HG03175 (cell line): Measurements from ENCODE around the gene ARRB1.
"Not testable (repeated sequence)": the region's sequence is repeated elsewhere in the genome, so short reads cannot be mapped to it uniquely, and the experiment has no call there.

Experiments used
- ATAC-seq: cut with Tn5 transposase; IDR thresholded peaks from one replicate; pipeline ENCODE4 v1.9.1; 2021; ENCODE audit warnings: mild to moderate bottlenecking, moderate library complexity; ENCODE audit not compliant: unreplicated experiment

The ARRB1 gene

DNA sequence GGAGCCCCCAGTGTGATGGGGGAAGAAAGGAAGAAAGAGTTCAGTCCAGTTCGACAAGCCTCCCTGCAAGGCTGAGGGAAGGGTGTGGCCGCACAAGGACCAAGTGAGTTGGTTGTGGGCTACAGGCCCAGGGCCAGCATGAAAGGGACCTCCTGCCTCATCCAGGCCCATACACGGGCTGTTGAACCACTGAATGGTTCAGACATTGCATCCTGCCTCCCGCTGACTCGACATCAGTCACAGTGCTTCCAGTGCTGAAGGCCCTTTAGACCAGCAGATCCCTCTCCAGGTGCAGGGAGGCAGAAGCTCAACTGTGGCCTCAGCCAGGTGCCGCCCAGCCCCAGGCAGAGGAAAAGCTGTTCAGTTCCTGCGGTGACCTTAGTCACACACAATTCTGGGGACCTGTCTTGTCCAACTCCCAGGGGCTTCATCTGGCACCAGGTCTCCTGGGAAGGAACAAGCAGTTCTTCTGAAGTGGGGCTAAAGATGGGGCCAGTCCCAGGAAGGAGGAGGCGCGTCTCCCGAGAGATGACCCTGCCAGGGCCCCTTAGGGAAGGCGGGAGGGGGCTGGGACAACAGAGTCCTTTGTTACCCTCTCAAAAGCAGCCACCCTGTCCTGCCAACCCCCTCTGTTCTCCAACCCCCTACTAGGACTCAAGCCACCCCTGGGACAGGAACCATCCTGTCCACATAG, 6.6 kb downstream of the ARRB1 start:
- no peak for ATAC-seq

DNA sequence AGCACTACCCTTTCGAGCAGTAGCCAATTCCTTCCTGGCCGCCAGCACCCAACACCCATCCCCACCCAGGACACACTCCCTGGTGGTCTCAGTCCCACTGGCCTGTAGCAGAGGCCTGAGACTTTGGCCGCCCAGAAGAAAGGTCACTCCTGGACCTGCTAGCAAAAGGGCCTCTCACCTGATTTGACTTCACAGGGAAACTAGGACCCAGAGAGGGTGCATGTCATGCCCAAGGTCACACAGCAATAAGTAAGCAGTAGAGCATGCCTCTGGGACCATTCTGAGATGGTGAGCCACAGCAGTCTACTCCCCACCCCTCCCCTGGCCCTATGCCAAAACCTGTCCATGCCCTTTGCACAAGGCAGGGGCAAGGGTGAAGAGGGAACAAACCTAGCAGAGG, 7.3 kb downstream of the ARRB1 start:
- no peak for ATAC-seq

DNA sequence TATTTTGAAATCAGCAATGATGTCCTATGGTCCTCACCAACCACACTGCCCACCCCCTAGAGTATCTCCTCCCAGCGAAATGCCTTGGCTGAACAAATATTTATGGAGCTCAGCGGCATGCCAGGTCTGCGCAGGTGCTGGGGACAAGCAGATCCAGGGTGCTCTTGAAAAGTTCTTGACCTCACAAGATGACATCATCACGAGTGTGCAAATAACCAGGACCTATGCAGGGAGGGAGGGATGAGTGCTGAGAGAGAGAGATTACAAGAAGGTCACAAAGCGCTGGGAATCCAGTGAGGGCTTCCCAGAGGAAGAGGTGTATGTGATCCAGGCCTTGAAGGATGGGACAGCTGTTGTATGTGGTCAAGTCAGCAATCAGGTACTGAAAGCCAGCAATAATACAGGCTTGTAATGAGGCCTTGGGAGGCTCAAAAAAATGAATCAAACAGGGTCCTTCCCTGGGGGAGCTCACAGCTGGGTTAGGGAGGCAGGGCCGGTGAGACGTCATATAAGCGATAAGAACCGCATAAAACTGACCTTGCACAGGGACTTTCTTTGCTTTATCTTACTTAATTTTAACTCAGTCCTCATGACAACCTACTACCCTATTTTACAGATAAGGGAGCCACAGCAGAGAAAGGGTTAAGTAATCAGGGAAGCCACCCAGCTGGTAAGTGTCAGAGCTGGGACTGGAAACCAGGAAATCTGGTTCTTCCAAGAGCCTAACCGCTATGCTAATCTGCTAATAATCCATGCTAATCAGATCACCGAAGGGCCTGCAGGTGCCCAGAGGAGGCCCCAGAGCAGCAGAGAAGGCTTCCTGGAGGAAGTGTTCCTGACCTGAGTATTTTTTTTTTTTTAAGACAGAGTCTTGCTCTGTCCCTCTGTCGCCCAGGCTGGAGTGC, 8.2 kb downstream of the ARRB1 start:
- no peak for ATAC-seq

DNA sequence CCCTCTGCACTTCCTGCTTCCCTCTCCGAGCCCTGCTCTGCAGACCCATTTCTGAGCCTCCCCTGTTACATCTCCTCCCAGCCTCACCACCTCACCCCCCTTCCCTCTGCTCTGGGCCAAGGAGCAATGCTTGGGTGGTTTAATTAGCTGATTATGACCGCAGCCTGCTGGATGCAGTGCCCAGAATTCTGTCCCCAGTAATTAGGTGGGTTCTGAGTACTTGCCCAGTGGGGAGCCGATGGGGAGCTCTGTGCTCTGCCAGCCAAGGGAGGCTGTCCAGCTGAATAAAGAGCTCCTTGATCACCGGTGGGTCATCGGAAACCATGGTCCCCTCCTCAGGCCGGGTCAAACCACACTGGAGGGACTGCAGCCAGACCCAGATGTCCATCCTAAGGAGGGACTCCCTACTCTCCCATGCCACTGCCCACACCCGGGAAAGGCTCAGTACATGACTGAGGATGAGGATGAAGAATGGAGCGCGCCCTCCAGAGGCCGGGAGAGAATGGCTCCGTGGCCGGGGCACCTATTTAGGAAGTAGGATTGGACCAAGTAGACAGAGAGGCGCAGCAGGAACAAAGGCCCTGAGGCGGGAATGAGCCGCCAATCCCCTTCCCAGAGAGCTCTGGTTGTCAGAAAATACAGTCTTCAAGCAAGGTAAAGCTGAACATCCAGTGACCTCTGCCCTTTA, 9.1 kb downstream of the ARRB1 start:
- ATAC-seq: no peak

DNA sequence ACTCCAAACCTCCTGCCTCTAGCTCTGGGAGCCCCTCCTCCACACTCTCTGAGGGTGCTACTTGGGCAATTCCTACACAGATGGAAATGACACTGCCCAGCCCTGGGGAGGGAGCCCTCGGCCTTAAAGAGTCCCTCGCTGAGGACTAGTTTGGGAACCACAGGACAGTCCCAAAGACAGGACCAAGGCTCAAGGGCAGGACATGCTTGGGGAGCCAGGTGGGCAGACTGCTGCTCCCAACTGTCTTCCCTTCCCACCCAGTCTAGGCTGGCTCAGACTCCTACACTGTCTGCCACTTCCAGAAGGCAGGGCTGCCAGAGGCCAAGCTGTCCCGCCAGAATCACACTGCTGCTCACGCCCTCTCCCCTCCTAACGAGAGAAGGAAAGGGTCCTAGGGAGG, 9.8 kb downstream of the ARRB1 start:
- no peak for ATAC-seq

DNA sequence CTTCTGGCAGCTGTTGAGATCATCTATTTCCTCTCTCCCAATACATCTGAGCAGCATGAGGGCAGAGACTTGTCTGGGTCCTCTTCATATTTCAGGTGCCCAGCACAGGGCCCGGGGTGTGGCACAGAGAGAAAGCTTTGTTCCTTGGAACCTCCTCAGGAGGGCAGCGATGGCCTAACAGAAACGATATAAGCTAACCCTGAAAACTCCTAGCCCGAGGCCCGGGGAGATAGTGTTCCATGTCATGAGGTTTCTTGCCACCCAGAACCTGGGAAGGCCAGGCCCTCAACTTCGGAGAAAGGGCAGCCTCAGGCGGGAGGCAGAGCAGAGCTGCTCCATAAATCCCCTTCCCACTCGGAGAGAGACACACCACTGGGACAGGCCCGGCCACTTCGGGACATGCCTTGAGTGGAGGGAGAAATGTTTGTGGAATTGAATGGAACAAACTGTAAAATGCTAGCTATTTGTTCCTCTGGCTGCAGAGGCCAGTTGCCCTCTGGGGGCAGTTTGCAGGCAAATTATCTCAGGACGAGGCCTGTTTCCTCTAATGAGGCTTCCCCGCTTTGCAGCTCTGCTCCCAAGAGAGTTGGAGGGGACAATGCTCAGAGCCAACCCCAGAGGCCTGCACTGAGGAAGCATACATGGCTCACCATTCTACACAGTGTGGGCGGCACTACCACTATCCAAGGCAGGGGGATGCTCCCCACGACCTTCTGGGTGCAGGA, 11.6 kb downstream of the ARRB1 start:
- no peak for ATAC-seq

DNA sequence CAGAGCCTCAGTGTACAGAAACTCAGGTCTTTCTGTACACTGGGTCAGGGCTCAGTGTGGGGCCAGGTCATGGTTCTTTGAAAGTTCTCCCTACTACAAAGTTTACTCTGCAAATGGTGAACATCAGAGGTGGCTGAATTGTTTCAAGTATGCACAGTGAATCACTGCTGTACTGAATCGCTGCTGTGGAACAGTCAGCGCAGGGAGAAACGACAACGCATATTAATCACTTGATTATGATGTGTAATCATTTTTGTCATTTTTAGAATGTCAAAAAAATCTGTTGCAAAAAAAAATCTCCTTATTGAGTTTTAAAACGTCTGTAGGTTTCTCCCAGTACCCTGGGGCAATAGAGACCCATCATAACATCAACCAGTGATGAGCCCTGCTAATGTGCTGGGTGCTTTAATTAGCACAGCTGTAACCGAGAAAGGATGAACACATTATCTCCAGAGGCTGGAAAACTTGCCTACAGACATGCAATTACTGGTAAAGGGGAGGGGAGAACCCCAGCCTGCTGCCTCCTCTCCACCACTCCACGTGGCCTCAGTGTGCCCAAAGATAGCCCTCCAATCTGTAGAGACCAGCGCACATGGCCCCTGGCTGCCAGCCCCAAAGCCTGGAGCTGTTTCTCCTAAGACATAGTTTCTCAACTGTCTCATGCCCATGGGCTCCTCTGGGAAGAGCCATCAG, 12.8 kb downstream of the ARRB1 start:
- ATAC-seq: no peak

DNA sequence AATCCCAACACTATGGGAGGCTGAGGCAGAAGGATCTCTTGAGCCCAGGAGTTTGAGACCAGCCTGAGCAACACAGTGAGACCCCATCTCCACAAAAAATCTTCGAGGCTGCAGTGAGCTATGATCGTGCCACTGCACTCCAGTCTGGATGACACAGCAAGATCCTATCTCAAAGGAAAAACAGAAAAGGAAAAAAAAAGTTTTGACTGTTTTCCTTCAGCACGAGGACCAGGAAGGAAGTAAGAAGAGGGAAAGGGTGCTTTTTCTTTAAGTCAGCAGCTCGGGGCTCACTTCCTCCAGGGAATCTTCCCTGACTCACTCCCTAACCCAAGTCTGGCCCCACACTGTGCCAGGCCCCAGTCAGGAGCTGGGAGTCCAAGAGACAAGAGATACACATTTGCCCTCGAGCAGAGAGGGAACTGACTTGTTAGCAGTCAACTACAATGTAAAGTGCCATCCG, 14.2 kb downstream of the ARRB1 start:
- ATAC-seq: no peak

DNA sequence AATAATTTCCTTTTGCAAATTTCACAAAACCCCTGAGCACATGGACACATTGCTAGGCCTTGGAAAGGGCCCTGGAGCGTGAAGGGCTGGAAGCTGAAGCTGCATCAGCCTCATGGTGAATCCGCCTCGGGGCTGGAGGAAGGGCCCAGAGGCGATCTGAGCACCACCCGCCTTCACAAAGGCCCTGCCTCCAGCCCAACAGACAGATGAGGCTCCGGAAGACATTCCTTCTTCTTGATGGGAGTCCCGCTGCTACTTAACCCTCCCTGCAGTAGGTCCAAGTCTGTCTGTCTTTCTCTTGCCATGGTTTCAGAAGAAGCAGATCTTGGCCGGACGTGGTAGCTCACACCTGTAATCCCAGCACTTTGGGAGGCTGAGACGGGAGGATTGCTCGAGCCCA, 16.5 kb downstream of the ARRB1 start:
- ATAC-seq: no peak

DNA sequence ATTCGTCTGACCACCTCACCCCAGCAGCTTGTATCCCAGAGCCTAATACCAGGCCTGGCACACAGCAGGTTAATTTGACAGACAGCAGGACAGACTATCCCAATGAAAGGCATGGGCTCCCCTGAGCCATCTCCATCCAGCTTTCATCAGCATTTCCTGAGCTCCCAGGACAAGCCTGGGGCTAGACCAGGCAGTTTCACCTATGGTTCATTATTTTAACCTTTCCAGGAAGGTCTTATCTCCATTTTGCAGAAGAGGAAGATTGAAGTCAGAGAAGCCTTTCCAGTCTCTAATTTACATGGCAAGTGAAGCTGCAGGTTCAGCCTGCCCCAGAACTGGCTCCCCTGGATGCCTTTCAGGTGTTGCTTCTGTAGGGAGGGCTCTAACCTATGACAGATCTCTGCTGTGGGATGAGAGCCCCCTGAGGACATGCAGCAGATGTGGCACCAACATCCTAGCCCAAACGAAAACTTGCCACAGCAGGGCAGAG, 17.0 kb downstream of the ARRB1 start:
- ATAC-seq: no peak

DNA sequence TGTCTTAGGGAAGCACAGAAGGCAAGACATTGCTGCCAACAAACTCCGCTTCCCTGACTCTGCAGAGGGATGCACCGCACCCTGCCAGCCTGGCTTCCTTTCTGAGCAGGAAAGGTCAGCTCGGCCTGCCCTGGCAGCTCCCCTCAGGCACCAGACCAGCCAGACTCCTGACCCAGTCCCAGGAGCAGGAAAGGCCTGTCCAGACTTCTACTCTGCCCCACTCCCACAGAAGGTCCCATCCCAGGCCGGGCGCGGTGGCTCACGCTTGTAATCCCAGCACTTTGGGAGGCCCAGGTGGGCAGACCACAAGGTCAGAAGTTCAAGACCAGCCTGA, 17.7 kb downstream of the ARRB1 start:
- no peak for ATAC-seq

DNA sequence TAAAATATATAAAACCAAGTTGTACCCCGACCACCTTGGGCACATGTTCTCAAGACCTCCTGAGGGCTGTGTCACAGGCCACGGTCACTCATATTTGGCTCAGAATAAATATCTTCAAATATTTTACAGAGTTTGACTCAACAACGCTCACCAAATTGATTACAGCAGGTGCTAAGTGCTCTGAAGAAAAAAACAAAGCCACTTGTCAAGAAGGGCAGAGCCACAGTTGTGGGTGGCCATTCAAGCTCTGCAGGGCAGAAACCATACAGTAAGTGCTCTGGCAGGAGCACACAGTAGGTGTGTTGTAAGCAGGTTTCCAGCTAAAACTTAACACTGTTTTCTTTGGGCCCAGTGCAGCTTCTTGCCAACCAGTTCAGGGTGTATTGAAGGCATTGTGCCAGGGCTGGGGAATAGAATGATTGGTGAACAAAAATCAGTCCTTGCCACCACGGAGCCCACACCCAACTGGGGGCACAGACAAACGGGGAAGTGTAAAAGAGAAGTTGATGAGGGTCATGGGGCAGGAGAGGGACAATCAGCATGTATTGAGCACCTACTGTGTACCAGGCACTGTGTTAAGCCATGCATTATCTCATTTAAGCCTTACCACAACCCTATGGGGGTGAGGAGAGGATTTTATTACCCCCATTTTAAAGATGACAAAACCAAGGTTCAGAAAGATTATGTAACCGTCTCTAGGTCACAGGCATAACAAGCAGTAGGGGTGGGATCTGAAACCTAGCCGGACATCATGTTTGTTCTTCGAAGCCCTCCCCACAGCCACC, 18.2 kb downstream of the ARRB1 start:
- ATAC-seq: no peak

DNA sequence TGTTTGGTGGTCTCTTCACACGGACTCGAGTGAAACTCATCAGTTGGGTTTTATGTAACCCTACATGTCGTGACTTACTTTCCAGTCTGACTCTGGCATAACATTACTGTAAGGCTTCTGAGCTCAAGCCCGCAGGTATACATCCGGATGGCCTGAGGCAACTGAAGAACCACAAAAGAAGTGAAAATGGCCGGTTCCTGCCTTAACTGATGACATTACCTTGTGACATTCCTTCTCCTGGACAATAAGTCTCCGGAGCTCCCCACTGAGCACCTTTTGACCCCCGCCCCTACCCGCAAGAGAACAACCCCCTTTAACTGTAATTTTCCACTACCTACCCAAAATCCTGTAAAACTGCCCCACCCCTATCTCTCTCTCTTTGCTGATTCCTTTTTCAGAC, 19.7 kb downstream of the ARRB1 start:
- not testable (repeated sequence) for ATAC-seq

DNA sequence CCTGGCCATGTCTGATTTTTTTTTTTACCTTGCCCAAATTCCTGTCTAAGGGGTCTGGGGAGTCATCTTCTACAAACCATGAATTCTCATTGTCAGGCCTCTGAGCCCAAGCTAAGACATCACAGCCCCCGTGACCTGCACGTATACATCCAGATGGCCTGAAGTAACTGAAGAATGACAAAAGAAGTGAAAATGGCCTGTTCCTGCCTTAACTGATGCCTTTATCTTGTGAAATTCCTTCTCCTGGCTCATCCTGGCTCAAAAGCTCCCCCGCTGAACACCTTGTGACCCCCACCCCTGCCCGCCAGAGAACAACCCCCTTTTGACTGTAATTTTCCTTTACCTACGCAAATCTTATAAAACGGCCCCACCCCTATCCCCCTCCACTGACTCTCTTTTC, 20.2 kb downstream of the ARRB1 start:
- ATAC-seq: not testable (repeated sequence)

DNA sequence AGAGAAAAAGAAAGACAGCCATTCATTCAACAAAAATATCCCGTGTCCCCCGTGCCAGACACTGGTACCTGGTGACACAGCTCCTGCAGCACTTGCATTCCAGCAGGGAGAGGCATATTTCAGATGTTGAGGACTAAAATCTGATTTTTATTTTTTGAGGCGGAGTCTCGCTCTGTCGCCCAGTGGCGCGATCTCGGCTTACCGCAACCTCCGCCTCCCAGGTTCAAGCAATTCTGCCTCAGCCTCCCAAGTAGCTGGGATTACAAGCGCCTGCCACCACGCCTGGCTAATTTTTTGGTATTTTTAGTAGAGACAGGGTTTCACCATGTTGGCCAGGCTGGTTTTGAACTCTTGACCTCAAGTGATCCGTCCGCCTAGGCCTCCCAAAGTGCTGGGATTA, 20.6 kb downstream of the ARRB1 start:
- ATAC-seq: not testable (repeated sequence)

DNA sequence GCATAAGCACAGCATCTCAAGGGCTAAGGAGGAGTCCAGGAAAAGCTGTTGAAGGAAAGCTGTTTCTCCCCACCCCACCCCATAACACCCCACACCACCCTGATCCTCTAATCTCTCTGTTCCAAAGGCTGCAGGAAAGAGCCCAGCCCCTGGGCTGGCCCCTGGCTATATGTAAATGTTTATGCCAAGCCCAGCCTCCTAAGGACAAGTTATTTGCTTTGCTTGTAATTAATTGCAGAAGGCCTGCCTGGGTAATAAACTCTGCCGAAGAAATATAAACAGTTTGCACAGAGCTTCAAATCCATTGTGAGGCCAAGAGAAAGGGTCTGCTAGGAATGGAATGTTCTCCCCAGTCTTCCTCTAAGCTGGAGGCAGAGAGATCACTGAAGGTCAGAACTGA, 21.2 kb downstream of the ARRB1 start:
- ATAC-seq: no peak

DNA sequence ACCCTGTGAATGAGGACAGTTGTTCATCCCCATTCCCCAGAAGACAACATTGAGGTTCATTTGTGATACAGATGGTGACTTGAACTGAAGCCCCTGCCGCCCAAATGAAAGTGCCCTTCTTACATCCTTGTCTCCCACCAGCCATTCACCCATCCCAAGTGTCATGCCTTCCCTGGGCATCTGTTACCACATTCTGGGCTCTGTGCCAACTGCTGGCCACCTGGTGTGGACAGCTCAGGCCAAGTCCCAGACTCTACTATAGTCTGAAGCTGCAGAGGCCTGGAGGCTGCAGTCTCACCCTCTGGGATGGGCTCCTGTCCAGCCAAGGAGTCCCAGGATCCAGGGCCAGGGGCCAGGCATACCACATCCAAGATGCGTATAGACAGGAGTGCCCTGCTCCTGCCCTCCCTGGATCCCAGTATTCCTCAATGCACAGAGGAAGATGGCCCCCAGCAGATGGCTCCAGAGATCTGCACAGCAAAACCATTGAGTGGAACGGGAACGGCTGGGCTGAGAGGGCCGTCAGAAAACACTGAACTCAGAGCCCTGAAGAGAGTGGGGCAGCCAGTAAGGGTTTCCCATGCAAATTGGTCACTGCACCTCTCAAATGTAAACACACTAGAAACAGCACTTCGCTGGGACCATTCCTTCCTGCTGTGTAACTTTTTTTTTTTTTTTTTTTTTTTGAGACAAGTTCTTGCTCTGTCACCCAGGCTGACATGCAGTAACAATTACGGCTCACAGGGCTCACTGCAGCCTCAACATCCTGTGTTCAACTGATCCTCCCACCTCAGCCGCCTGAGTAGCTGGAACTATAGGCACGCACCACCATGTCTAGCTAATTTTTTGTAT, 22.8 kb downstream of the ARRB1 start:
- ATAC-seq: no peak

DNA sequence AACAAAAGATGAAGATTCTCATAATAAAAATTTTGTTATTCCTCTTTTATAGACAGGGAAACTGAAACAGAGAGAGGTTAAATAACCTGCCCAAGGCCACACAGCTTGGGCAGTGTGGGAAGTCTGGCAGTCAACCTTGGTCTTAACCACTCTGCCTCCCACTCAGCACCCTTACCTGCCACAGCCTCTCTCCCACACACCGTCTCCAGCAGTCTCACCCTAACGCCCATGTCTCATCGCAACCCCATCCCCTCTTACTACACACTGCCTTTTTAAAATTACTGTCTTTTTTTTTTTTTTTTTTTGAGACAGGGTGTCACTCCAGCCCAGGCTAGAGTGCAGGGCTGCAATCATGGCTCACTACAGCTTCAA, 25.0 kb downstream of the ARRB1 start:
- no peak for ATAC-seq
